GM12864 (cell line): ENCODE measurements around the gene ZFHX3.

Experiments used
- DNase-seq: peaks from one replicate; pipeline ENCODE4 v3.0.0-alpha.2; 2011; ENCODE audit warnings: low read depth
- H3K4me3 ChIP-seq: 2 replicates; pipeline ENCODE4 v1.5.1; 2011; ENCODE audit warnings: mild to moderate bottlenecking, low read depth, low read length, control low read depth
- TF ChIP-seq, protein P1 (sequence below): IDR thresholded peaks from 2 replicates; pipeline ENCODE4 v1.5.1; 2011; ENCODE audit warnings: low read depth, mild to moderate bottlenecking, moderate library complexity, low read length, control low read depth, inconsistent platforms; ENCODE audit errors: missing control alignments

ZFHX3 gene

DNA sequence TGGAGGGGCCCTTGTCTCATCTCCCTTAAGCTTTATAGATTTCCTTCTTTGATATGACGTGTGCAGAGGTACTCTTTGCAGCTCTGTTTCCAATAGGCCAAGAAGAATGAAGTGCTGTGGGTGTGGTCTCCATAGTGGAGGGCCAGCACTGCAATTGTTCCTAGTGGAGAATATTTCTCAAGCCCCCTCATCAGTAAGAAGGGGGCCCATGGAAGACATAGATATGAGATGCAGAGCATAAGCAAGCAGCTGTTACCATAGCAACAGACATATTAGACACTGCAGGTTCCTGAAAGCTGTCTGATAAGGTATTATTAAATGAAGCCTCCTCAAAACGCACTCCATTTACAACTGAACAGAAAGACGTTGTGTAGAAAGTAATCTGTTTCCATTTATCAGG is 240.7 kb downstream of the ZFHX3 start:
- DNase-seq, result no peak
- no peak overlapping the region for H3K4me3 ChIP-seq
- TF ChIP-seq, protein P1, sequence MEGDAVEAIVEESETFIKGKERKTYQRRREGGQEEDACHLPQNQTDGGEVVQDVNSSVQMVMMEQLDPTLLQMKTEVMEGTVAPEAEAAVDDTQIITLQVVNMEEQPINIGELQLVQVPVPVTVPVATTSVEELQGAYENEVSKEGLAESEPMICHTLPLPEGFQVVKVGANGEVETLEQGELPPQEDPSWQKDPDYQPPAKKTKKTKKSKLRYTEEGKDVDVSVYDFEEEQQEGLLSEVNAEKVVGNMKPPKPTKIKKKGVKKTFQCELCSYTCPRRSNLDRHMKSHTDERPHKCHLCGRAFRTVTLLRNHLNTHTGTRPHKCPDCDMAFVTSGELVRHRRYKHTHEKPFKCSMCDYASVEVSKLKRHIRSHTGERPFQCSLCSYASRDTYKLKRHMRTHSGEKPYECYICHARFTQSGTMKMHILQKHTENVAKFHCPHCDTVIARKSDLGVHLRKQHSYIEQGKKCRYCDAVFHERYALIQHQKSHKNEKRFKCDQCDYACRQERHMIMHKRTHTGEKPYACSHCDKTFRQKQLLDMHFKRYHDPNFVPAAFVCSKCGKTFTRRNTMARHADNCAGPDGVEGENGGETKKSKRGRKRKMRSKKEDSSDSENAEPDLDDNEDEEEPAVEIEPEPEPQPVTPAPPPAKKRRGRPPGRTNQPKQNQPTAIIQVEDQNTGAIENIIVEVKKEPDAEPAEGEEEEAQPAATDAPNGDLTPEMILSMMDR, result no peak

DNA sequence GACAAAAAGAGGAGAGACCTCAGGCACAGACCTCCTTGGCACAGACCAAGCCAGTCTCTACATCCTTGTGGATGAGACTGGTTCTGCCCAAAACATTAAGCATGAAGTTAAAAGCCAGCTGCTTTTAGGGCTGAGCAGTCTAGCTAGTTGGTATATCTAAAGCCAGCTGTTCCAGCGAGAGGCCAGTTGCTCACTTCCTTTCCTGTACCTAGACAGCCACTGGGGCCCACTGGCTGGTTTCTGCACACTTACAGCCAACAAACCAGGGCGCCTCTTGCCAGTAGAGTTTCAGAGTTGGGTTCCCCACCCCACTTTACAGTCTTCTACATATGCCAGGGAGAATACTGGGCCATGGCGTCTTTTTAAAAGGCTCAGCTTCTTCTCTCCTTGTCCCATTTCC is 242.4 kb downstream of the ZFHX3 start:
- H3K4me3 ChIP-seq, result no peak overlapping the region
- no peak for DNase-seq
- TF ChIP-seq, protein P1, result no peak

DNA sequence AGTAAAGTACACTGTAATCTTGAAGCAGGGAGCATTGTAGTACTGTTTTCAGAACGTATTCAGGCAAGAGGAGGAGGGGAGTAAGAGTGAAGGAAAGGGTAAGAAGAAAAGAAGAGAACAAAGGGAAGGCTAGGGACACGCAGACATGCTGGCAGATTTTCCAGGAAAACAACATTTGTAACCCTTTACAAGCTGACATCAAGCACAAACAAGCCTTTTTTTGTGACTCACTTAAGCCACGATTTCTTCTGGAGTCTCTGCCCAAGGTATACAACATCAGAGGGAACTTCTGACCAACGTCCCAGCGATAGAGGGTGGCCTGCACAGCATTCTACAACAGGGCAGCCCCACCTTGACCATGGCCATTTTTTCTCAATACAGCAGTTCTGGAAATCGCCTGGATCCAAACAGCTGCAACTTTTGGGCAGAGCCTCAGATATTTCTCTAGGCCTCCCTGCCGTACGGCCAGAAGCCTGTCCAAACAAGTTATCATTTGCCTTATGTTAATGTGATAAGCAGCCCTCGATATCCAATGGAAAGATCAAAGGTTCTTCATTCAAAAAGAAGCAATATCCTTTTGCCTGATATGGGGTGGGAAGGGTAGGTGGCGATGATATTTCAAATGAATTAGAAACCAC is 247.3 kb downstream of the ZFHX3 start:
- DNase-seq, result no peak
- TF ChIP-seq, protein P1, result no peak

DNA sequence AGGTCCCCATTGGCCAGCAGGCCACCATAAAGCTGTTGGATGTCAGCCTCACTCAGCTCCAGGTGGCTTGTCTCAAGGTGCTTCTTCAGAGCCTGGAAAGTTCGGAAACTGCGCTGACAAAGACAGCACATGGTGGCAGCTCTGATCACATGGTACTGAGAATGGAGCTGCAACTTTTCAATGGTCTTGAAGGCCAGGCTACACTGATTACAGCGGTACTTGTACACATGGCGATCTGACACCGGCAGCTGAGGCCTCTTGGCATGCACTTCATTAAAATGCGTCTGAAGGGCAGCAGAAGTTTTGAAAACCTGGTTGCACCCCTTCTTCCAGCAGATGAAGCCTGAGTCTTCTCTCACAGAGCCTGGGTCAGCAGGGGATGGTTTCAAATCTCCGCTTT is 249.7 kb downstream of the ZFHX3 start:
- no peak for DNase-seq
- TF ChIP-seq, protein P1, result no peak
- no peak overlapping the region for H3K4me3 ChIP-seq

More for the DNA sequence above, 247.3 kb downstream of the ZFHX3 start:
- H3K4me3 ChIP-seq, result no peak overlapping the region

DNA sequence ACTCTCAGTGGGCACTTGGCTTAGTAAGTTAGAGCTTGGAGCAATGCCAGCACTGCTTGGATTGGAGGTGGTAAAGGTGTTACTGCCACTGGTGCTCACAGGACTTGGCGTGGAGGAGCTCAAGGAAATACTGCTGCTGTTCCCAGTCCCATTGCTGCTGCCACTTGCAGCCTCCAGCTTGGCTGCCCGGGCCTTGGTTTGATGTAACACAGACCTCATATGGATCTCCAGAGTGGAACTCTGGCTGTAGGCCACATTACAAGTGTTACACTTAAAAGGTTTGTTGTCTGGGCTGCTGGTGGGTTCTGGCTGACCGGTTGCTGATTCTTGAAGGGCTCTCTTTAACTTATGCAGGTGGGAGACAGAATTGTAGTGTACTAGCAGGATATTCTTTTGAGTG is 250.3 kb downstream of the ZFHX3 start:
- H3K4me3 ChIP-seq, result no peak overlapping the region
- no peak for DNase-seq
- TF ChIP-seq, protein P1, result no peak

DNA sequence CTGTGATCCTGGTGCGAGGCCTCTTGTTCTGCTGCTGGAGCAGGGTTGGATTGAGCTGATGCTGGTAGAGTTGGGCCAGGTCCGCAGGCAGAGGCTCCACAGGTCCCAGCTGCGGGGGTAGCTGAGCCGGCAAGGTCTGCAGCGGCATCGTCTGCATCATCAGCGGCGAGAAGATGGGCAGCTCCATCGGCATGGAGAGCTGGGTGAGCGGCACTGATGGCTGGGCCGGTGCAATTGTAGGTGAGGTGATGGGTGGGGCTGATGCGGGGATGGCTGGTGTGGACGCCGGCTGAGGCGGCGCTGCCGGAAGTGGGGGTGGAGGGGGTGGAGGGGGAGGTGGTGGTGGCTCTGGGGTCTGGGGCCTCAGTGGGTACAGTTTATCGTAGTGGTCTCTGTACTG is 251.7 kb downstream of the ZFHX3 start:
- H3K4me3 ChIP-seq, result no peak overlapping the region
- TF ChIP-seq, protein P1, result no peak
- no peak for DNase-seq

DNA sequence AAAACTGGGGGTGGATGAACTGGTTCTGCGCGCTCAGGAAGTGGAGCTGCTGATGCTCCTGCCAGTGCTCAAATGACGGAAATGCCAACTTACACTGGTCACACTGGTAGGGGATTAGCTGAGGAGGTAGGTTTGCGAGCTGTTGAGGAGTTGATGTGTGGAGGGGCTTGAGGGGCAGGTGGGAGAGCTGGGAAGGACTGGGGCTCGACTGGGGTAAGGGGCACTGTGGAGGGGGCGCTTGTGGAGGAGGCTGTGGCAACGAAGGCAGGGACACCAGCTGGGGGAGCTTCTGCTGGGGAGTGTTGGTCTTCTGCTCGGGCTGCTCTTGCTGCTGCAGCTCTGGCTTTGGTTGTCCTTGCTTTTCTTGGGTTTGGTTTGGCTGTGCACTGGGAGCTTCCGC is 252.9 kb downstream of the ZFHX3 start:
- TF ChIP-seq, protein P1, result no peak
- no peak overlapping the region for H3K4me3 ChIP-seq
- DNase-seq, result no peak
